HFFc6 (cell line): ENCODE results near the gene ODAD3. TPM values are rescaled to one million over a fixed set of nuclear protein-coding genes. Genes with fewer than 3 reads are reported as not detected.

Source experiments
- DNase-seq: peaks from one replicate; pipeline ENCODE4 v3.0.0-alpha.2; 2018
- H3K27ac Mint-ChIP-seq: 2 replicates; pipeline ENCODE4 v1.8.0; 2020; ENCODE audit warnings: mild to moderate bottlenecking, mixed read lengths
- H3K27me3 Mint-ChIP-seq: 2 replicates; pipeline ENCODE4 v1.8.0; 2021; ENCODE audit warnings: mild to moderate bottlenecking, moderate library complexity, mixed read lengths; ENCODE audit not compliant: insufficient read depth
- H3K36me3 Mint-ChIP-seq: 2 replicates; pipeline ENCODE4 v1.8.0; 2021; ENCODE audit warnings: low read depth, mixed read lengths
- H3K4me1 Mint-ChIP-seq: 2 replicates; pipeline ENCODE4 v1.8.0; 2020; ENCODE audit warnings: low read depth, mixed read lengths
- H3K4me3 Mint-ChIP-seq: 2 replicates; pipeline ENCODE4 v1.8.0; 2020; ENCODE audit warnings: mild to moderate bottlenecking, moderate library complexity, mixed read lengths
- H3K9me3 Mint-ChIP-seq: 2 replicates; pipeline ENCODE4 v1.8.0; 2020; ENCODE audit warnings: mild to moderate bottlenecking, mixed read lengths
- CTCF ChIP-seq: fragments of 200-600 bp; sonication (generic); IDR thresholded peaks from 2 replicates; pipeline ENCODE4 v1.5.0; 2021; ENCODE audit warnings: antibody characterized with exemption, mild to moderate bottlenecking
- total RNA-seq, 6 experiments: library from RNA; stranded (reverse); fragmentation: NEBNext Ultra II Directional; extraction: Animal tissue kit (Norgen Biotek cat#: 25700); gene quantifications; 2 replicates in 1 of 6; 3 replicates in 5 of 6; pipeline ENCODE4 v1.2.3, GENCODE V29; 2021

The ODAD3 gene
- total RNA-seq, 6 experiments from 2014 or later = 0.16 to 1.1 (median 0.60) TPM; not detected in 1

- Mint-ChIP-seq H3K27ac (no peak within 1 kb of the TSS), H3K4me3 (no peak within 1 kb of the TSS), H3K4me1 (no peaks in the 10 kb centered on the region), H3K27me3 (peaks cover 12% of the 10 kb centered on the region), H3K36me3 (no peaks in the 10 kb centered on the region), H3K9me3 (no peaks in the 10 kb centered on the region)
- DNase-seq = no peak
- TF ChIP-seq CTCF = no peak
Measured at GRCh38 chr19:11480715-11481533, 46.0 kb upstream of the ODAD3 start, which contains the start of gene ELAVL3. Gene ELAVL3 (minus strand): TSS chr19:11481046. CDS start chr19:11480608, 438 bp downstream.

- H3K36me3 Mint-ChIP-seq = no peaks in the 10 kb centered on the region
- no peak overlapping the region for H3K4me3 Mint-ChIP-seq
- no peak for DNase-seq
- TF ChIP-seq CTCF = no peak
- H3K9me3 Mint-ChIP-seq = no peaks in the 10 kb centered on the region
- no peaks in the 10 kb centered on the region for H3K4me1 Mint-ChIP-seq
- no peak overlapping the region for H3K27ac Mint-ChIP-seq
- H3K27me3 Mint-ChIP-seq = peaks cover 12% of the 10 kb centered on the region
Measured at GRCh38 chr19:11479898-11480714, 45.2 kb upstream of the ODAD3 start.

- Mint-ChIP-seq H3K9me3 (no peaks in the 10 kb centered on the region), H3K27ac (no peak overlapping the region), H3K4me3 (no peak overlapping the region), H3K27me3 (peaks cover 12% of the 10 kb centered on the region), H3K36me3 (no peaks in the 10 kb centered on the region), H3K4me1 (no peaks in the 10 kb centered on the region)
- TF ChIP-seq CTCF = no peak
- no peak for DNase-seq
Measured at GRCh38 chr19:11479090-11479897, 44.4 kb upstream of the ODAD3 start.

- Mint-ChIP-seq H3K36me3 (no peaks in the 10 kb centered on the region), H3K27me3 (peaks cover 12% of the 10 kb centered on the region), H3K4me3 (no peak overlapping the region), H3K27ac (no peak overlapping the region), H3K4me1 (no peaks in the 10 kb centered on the region), H3K9me3 (no peaks in the 10 kb centered on the region)
- DNase-seq = no peak
- TF ChIP-seq CTCF = no peak
Measured at GRCh38 chr19:11478167-11479089, 43.5 kb upstream of the ODAD3 start.
